ENCODE results near the gene CHRNA5.
A peak's percentile ranks its signal among the peaks of the same experiment; 100 is the strongest.

Gene CHRNA5

GRCh38 chr15:78620527-78621421 is 55.5 kb downstream of the CHRNA5 start, which contains the start of gene CHRNA3:
Gene CHRNA3, minus strand, starts transcription at chr15:78620996. Its CDS starts 202 bp downstream, at chr15:78620794.
- DNase-seq: no peak

GRCh38 chr15:78621810-78622402 is 56.6 kb downstream of the CHRNA5 start:
- no peak for DNase-seq

GRCh38 chr15:78623786-78624497 is 58.6 kb downstream of the CHRNA5 start:
- no peak for DNase-seq

DNA sequence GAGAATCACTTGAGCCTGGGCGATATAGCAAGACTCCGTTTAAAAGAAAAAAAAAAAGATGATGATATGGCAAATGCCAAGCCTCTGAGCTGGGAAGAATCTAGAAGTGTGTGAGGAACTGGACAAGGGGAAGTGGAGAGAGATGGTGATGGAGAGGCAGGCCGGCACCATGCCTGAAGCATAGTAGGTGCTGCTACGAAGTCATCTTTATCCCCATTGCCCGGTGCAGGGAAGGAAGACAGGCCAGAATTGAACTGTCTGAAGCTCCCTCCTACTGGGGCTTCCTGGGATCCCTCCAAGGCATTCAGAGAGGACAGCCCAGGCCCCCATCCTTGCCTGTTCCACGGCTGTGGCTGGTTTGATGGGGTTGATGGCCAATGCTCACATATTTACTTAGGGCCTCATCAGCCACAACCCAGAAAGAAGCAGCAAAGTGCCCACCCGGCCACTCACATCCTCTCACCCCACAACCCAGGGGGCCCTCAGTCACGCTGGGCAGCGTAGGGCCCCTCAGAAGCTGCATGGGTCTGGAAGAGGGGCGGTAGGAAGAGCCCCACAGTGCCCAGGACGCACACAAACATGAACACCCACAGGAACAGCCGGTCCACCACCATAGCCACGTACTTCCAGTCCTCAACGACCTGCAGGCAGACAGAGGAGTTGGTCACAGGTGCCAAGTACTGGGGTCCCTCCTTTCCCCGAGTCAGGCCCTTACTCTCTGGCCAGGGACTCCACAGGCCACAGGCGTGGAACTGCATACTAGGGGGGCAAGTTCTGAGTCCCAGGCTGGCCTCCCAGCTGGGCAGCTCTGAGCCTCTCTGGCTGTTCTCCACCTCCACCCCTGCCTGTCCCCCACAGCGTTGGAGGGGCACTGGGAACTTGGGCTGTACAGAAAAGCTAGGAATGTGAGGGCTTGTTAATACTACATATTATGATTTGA is 59.6 kb downstream of the CHRNA5 start:
- no peak for DNase-seq

GRCh38 chr15:78625606-78626280 is 60.4 kb downstream of the CHRNA5 start:
- no peak for DNase-seq

DNA sequence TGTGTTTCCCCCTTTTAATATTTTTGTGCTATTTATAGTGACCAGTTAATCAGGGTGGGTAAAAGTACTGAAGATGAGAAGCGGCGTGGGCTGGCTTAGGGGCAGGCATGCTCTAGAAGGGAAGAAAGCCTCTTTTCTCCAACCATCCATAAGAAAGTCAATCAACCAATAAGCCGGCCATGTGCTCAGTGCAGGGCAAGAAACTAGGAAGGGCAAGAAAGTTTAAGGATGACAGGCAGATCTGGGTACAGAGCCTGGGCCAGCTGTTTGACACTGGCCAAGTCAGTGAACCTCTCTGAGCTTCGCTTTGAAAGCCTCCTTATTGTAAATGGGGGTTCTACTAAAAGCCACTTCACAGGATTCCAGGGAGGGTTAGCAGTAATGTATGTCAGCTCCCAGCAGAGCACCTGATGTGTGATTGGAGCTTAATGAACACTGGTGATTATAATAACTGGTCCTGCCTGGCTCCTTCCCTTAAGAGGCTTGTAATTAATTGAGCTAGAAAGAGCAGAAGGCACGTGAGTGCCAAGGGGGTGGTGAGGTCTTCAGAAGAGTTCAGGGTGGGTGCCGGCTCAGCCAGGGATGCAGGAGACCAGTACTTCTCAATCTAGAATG is 61.2 kb downstream of the CHRNA5 start:
- DNase-seq: no peak

DNA sequence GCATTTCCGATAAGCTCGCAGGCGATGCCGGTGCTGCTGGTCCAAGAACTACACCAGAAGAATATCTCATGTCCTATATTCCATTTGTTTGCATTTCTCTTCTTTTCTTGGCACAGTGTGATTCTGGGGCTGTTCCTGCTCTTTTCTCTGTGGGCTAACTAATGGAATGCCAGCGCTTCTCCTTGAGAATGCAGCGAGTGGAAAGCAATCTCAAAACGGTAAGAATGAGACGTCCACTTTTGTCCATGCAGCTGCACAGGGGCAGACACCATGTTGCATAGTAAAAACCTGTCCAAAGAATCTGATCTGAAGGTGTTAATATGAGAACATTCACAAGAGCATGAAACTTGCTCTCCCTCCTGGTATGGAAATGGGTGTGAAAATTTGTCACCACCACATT is 62.0 kb downstream of the CHRNA5 start:
- no peak for DNase-seq

- no peak for DNase-seq
Measured at GRCh38 chr15:78628227-78628626, 62.9 kb downstream of the CHRNA5 start.

- DNase-seq: no peak
Measured at GRCh38 chr15:78629031-78629715, 63.9 kb downstream of the CHRNA5 start.

DNA sequence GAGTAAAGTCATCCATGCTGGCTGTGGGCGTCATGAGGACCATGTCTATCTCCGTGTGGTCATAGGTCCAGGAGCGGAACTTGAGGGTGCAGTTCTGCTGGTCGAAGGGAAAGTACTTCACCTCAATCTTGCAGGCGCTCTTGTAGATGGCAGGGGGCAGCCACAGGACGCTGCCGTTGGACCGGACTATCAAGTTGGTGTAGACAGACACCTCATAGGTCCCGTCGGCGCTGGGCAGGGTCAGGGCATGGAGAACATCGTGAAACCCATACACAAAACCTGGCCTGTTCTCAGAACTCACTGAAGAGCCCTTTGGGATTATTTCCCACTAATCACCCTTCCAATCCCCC is 64.4 kb downstream of the CHRNA5 start:
- DNase-seq: no peak

GRCh38 chr15:78630886-78631633 is 65.7 kb downstream of the CHRNA5 start:
- no peak for DNase-seq

GRCh38 chr15:78633348-78633747 is 68.0 kb downstream of the CHRNA5 start:
- no peak for DNase-seq

GRCh38 chr15:78634210-78635145 is 69.2 kb downstream of the CHRNA5 start:
- DNase-seq: no peak

- no peak for DNase-seq
Measured at GRCh38 chr15:78635346-78635745, 70.0 kb downstream of the CHRNA5 start.

GRCh38 chr15:78636378-78636859 is 71.1 kb downstream of the CHRNA5 start:
- DNase-seq: no peak

- no peak for DNase-seq
Measured at GRCh38 chr15:78637776-78638435, 72.6 kb downstream of the CHRNA5 start.

DNA sequence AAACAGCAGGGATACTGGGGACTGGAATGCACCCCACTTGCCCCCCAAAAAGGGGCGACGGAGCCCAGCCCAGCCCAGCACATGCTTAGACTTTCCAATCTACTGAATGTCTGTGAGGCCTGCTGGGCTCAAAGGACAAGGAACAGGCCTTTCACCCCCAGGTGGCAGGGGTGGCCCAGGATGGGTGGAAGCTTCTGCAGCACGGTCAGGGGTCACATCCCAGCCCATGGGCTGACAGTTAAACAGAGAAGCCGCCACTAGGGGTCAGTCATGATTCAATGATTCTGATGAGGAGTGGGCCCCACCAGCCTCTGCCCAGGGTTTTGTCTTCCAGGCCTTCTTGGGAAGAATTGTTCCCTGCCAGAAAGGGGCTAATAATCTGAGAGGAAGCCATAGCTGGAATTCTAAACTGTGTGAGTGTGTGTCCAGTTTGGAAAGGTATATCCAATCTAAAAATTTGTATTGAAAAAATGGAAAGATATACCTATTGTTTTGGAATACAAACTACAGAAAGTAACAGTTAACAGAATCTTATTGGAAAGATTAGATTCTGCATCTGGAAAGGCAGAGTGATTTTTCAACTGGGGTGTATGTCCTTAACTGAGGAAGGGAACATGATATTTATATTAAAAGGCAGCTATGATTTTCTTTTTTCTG is 73.5 kb downstream of the CHRNA5 start:
- DNase-seq: peak; percentile 59
